Measurements from ENCODE around the gene SLC66A1.

DNA sequence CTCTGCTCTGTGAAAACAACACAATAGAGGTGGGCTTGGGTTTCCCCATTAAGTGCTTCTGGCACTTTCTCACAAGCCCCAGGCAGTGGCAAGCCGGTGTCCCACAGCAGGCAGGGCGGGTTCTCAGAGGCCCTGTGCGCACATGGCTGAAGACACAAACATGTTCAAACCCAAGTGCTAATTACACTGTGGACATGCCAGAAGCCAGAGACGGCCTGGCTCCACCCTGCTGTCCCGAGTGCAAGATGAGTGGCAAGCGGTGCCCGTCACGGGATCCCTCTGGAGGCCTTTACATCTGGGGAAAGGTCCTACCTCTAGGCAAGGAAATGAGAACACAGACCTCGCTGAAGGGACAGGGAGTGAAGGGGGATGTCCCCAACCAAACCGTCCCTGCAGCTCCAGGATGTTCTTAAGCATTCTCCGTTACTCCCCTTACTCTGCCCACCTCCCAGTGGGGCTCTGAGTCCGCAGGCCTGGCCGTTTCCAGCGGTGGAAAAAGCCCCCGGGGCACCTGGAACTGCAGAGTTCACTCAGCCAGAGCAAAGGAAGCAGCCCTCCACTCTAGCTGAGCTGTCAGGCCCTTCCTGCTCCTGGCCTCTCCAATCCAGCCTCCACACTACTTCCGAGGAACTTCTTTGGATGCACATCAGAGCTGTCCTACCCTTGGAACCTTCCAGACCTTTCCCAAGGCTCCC is 57.4 kb downstream of the SLC66A1 start:
- TF ChIP-seq, protein P1, sequence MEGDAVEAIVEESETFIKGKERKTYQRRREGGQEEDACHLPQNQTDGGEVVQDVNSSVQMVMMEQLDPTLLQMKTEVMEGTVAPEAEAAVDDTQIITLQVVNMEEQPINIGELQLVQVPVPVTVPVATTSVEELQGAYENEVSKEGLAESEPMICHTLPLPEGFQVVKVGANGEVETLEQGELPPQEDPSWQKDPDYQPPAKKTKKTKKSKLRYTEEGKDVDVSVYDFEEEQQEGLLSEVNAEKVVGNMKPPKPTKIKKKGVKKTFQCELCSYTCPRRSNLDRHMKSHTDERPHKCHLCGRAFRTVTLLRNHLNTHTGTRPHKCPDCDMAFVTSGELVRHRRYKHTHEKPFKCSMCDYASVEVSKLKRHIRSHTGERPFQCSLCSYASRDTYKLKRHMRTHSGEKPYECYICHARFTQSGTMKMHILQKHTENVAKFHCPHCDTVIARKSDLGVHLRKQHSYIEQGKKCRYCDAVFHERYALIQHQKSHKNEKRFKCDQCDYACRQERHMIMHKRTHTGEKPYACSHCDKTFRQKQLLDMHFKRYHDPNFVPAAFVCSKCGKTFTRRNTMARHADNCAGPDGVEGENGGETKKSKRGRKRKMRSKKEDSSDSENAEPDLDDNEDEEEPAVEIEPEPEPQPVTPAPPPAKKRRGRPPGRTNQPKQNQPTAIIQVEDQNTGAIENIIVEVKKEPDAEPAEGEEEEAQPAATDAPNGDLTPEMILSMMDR (IDR thresholded peaks at IDR 0.05), result no peak
- no peak for TF ChIP-seq POLR2AphosphoS5 (IDR thresholded peaks at IDR 0.05)
- no peak for TF ChIP-seq EP300 (IDR thresholded peaks at IDR 0.05)
